ENCODE data around the gene PAX5.

Gene PAX5

DNA sequence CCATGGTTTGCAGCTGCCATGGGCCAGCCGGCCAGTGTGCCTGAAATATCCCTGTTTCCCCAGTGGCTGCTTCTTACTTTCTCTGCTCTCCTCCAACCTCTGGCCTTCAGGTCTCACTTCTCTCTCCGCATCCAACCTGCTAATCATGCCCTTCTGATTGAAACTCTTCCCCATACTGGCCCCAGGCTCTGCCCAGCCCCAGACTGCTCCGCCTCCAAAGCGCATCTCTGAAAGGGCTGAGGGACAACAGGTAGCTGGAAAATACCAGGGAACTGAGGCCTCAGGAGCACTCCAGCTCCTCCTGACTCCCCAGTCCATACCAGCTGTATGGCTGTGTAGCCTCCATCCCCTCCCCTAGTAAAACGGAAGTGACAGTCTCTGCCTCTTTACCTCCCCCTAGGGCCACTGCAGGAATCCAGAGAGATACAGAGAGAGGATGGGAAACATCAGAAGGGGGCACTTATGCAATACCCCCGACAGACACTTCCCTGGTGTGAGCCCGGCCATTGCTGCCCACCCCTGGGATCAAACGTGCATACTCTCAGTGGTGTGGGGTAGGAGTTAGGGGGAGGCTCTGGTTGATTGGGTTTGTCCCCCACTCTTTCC, 34.2 kb downstream of the PAX5 start:
- no peak for DNase-seq (ENCODE audit: low spot score)
- TF ChIP-seq CTCF (IDR thresholded peaks at IDR 0.05; ENCODE audit: extremely low read depth, missing control alignments) = peak; percentile 29

GRCh38 chr9:36997414-36997813, 36.7 kb downstream of the PAX5 start:
- no peak for DNase-seq (ENCODE audit: low spot score)
- TF ChIP-seq CTCF (IDR thresholded peaks at IDR 0.05; ENCODE audit: extremely low read depth, missing control alignments) = no peak

GRCh38 chr9:36996706-36997086, 37.4 kb downstream of the PAX5 start:
- no peak for TF ChIP-seq CTCF (IDR thresholded peaks at IDR 0.05; ENCODE audit: extremely low read depth, missing control alignments)
- no peak for DNase-seq (ENCODE audit: low spot score)

DNA sequence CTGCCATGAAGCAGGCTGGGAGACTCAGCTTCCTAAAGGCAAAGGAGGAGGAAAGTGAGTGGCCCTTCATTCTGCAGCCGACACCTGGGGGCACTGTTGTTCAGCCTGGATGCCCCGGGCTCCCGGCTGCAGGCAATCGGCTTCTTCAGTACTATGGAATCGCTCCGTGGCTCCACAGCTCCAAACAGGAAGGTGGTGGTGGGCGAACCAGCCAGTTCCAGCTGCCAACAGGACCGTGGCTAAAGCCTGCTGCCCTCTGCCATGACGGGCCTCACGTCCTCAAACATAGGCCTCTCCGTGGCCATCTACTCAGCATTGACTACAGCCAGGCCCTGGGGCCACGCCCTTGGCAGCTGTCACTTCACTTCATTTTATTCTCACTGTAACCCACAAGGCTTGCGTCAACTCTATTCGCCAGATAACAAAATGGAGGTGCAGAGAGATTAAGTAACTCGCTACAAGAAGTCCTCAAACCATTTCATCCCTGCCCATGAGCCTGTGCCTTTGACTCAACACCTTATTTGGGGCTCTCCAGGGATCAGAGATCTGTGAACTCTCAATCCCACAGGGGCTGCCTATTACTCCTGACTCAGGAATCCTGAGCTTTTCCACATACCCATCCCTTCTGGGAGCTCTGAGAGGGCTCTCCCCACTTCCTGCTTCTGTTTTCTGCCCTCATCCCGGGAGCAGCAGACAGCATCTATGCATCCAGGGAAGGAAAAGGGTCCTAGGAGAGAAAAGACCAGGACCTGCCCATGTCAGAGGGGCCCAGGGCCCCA, 38.0 kb downstream of the PAX5 start:
- peak; percentile 82 for TF ChIP-seq CTCF (IDR thresholded peaks at IDR 0.05; ENCODE audit: extremely low read depth, missing control alignments)
- peak; percentile 71 for DNase-seq (ENCODE audit: low spot score)

- no peak for TF ChIP-seq CTCF (IDR thresholded peaks at IDR 0.05; ENCODE audit: extremely low read depth, missing control alignments)
Observed at GRCh38 chr9:36993933-36994764, 39.9 kb downstream of the PAX5 start.

DNA sequence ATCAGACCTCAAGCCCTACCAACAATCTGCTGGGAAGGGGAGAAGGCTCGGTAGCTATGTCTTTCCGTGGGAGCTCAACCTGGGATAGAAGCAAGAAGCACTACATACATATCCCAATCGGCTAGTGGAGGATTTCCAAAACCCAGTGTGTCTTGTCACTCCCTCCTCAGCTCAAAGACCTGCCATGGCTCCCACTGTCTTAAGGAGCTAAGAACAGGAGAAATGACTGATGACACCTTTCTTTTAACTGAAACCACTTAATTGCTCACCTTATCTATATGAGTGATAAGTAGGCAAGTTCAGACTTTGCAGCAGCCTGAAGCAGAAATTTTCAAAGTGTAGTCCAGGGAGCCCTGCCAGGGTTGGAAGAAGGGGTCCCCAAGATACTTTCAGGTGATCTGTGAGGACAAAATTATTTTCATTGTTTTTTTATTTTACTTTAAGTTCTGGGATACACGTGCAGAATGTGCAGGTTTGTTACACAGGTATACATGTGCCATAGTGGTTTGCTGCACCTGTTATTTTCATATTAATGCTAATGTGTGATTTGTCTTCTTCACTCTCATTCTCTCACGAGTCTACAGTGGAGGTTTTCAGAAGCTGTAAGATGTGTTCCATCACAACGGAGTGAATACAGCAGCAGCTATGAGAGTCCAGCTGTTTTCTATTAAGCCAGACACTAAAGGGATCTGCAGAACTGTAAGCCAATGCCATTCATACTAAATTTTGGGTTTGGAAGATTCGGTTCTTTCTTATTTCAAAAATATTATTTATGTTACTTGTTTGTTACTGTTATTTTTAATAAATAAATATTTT, 41.4 kb downstream of the PAX5 start:
- no peak for TF ChIP-seq CTCF (IDR thresholded peaks at IDR 0.05; ENCODE audit: extremely low read depth, missing control alignments)
- no peak for DNase-seq (ENCODE audit: low spot score)

More at GRCh38 chr9:36993933-36994764, 39.9 kb downstream of the PAX5 start:
- peak; percentile 83 for DNase-seq (ENCODE audit: low spot score)

All from GM20000 (cell line).